ENCODE results near the gene ULBP1.
"Not testable (repeated sequence)": the region's sequence is repeated elsewhere in the genome, so short reads cannot be mapped to it uniquely, and the experiment has no call there.

Gene ULBP1

GRCh38 chr6:149933461-149933860 is 30.3 kb upstream of the ULBP1 start:
- no peak for DNase-seq

- DNase-seq = peak; percentile 19
These were observed 29.2 kb upstream of the ULBP1 start for GRCh38 chr6:149934249-149935156.

GRCh38 chr6:149935246-149935645 is 28.5 kb upstream of the ULBP1 start:
- DNase-seq = no peak

- DNase-seq = no peak
These were observed 28.1 kb upstream of the ULBP1 start for GRCh38 chr6:149935668-149936067.

GRCh38 chr6:149936743-149937142 is 27.0 kb upstream of the ULBP1 start:
- DNase-seq = no peak

GRCh38 chr6:149938013-149938570 is 25.7 kb upstream of the ULBP1 start:
- not testable (repeated sequence) for DNase-seq

GRCh38 chr6:149938571-149939355 is 25.0 kb upstream of the ULBP1 start:
- peak; percentile 27 for DNase-seq

GRCh38 chr6:149939356-149939648 is 24.4 kb upstream of the ULBP1 start:
- no peak for DNase-seq

GRCh38 chr6:149939909-149940671 is 23.7 kb upstream of the ULBP1 start:
- no peak for DNase-seq

- no peak for DNase-seq
These were observed 23.1 kb upstream of the ULBP1 start for GRCh38 chr6:149940672-149940982.

GRCh38 chr6:149941583-149942460 is 21.9 kb upstream of the ULBP1 start, which contains the start of gene ULBP2:
Gene ULBP2 (plus strand): TSS chr6:149942014. CDS start chr6:149942073, 59 bp downstream.
- DNase-seq = peak; percentile 86

- no peak for DNase-seq
These were observed 21.3 kb upstream of the ULBP1 start for GRCh38 chr6:149942461-149942829.

- not testable (repeated sequence) for DNase-seq
These were observed 20.4 kb upstream of the ULBP1 start for GRCh38 chr6:149943321-149943720.

- DNase-seq = not testable (repeated sequence)
These were observed 18.5 kb upstream of the ULBP1 start for GRCh38 chr6:149945276-149945675.

- not testable (repeated sequence) for DNase-seq
These were observed 17.1 kb upstream of the ULBP1 start for GRCh38 chr6:149946631-149947030.

GRCh38 chr6:149947533-149947932 is 16.2 kb upstream of the ULBP1 start:
- not testable (repeated sequence) for DNase-seq

- no peak for DNase-seq
These were observed 15.7 kb upstream of the ULBP1 start for GRCh38 chr6:149948011-149948410.

- no peak for DNase-seq
These were observed 15.1 kb upstream of the ULBP1 start for GRCh38 chr6:149948616-149949015.

GRCh38 chr6:149950423-149950822 is 13.3 kb upstream of the ULBP1 start:
- DNase-seq = no peak

GRCh38 chr6:149951096-149951495 is 12.6 kb upstream of the ULBP1 start:
- no peak for DNase-seq

- no peak for DNase-seq
These were observed 12.1 kb upstream of the ULBP1 start for GRCh38 chr6:149951626-149952025.

- not testable (repeated sequence) for DNase-seq
These were observed 10.4 kb upstream of the ULBP1 start for GRCh38 chr6:149953390-149953789.
